ENCODE measurements around the gene STKLD1. TPM values are rescaled to one million over a fixed set of nuclear protein-coding genes. Genes with fewer than 3 reads are reported as not detected.
"Not testable (repeated sequence)": the region's sequence is repeated elsewhere in the genome, so short reads cannot be mapped to it uniquely, and the experiment has no call there.

The STKLD1 gene
- total RNA-seq: 0.59 and 1.1 TPM in 2 replicates

- intact Hi-C loops (cut with micrococcal nuclease): loop anchor here (1.0 to 10.0 kb wide), 6 partner anchors 28 to 346 kb away; partner anchors contain the start of genes CACFD1, GTF3C5, MED22 and REXO4
Measured at GRCh38 chr9:133375724-133376654, at the start of gene STKLD1, which contains the start of gene SURF4. TSS of gene STKLD1 (plus strand) at chr9:133376366. CDS start at chr9:133376474, 108 bp downstream. TSS of gene SURF4 (minus strand) at chr9:133376060. CDS start at chr9:133375969, 91 bp downstream.

DNA sequence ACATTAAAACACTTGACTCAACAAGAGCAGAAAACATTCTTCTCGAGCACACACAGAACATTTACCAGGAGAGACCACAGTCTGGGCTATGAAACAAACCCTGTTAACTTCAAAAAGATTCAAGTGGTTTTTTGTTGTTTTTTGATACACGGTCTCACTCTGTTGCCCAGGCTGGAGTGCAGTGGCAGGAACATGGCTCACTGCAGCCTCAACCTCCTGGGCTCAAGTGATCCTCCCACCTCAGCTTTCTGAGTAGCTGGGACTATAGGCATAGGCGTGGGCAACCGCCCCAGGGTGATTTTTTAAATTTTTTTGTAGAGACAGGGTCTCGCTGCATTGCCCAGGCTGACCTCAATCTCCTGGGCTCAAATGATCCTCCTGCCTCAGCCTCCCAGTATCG lies 49.1 kb upstream of the STKLD1 start:
- intact Hi-C loops (cut with micrococcal nuclease): loop anchor here (10.0 kb wide), 1 partner anchor 82 kb away; no protein-coding TSS in a partner anchor

DNA sequence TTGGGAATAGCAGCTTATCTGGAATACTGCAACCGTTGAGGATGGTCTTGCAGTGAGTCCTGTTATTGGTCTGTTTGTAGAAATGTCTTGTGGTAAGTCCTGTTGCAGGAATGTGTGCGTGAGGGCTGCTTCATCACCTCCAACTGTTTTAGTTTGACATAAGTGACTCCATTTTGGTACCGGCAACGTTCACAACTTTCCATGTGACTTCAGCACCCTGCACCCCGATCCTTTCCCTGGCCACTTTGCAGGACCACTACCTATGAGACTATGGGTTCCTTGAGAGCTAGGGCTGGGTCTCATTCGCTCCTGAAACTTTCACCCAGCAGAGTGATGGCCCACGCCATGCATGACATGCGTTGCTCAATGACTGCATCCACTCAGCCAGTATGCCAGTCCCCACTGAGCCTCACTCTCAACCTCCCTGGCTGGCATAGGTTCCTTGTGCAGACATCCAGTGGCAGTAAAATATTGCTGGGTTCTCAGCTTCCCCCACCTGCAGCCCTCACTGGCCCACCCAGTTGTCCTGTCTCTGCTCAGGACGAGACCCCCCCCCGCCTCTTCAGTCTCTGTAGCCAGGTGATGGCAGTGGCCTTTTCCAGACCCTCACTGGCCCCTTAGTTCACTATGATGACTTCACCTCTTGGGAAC lies 48.2 kb upstream of the STKLD1 start:
- intact Hi-C loops (cut with micrococcal nuclease): loop anchor here (2.0 to 10.0 kb wide), 2 partner anchors 83 to 141 kb away; no protein-coding TSS in a partner anchor

DNA sequence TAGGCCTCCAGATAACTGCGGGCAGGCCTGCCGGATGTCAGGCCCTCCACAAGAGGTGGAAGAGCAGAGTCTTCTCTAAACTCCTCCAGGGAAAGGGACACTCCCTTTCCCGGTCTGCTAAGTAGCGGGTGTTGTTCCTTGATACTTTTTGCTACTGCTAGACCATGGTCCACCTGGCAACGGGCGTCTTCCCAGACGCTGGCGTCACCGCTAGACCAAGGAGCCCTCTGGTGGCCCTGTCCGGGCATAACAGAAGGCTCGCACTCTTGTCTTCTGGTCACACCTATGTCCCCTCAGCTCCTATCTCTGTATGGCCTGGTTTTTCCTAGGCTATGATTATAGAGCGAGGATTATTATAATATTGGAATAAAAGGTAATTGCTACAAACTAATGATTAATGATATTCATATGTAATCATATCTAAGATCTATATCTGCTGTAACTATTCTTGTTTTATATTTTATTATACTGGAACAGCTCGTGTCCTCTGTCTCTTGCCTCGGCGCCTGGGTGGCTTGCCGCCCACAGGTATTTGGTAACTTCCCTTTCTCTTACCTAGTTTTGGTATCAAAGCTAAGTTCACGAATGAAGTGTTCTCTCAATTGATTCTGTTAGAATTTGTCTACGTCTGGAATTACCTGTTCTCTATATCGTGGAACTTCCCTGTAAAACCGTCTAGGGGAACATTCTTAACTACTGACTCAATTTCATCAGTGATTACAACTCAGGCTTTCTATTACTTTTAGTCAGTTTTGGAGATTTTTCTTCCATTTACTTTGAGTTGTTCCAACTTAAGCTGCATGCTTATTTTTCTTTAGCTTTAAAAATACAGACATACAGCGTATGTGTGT lies 46.6 kb upstream of the STKLD1 start:
- intact Hi-C loops (cut with micrococcal nuclease): loop anchor here (2.0 to 10.0 kb wide), 2 partner anchors 85 to 143 kb away; no protein-coding TSS in a partner anchor

DNA sequence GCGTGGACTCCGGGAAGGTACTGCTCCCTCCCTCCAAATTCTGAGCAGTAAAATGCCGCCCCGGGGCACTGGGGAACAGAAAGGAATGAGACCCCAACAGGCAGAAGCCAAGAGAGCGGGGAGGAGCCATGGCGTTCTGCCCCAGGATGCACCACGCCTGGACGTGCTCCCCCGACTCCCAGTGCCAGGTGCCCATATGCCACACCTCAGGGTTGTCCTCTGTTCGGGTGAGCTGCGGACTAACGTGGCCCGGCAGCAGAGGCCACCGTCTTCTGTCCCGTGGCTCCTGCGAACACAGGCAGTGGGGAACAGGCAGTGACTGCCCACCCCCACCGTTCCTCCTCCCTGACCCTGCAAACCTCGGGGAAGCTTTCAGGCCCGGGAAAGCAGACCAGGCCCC lies 44.9 kb upstream of the STKLD1 start:
- intact Hi-C loops (cut with micrococcal nuclease): no loop called here

GRCh38 chr9:133331641-133332380 lies 44.4 kb upstream of the STKLD1 start:
- intact Hi-C loops (cut with micrococcal nuclease): no loop called here

DNA sequence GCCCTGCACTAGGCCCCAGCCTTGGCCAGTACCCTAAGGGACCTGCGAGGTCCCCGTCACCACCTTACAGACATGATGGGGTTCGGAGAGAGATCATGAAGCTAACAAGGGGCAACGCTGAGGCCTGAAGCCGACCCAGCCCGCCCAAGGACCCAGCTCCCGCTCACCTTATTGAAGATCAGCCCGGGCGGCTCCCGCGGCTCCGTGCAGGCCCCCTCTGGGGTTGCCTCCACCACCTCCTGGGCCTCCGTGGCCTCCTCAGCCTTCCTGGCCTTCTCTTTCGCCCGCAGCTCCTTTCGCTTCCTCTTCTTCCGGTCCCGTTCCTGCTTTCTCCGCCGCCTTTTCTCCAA lies 43.8 kb upstream of the STKLD1 start:
- intact Hi-C loops (cut with micrococcal nuclease): no loop called here

GRCh38 chr9:133333011-133333410 lies 43.2 kb upstream of the STKLD1 start:
- intact Hi-C loops (cut with micrococcal nuclease): no loop called here

DNA sequence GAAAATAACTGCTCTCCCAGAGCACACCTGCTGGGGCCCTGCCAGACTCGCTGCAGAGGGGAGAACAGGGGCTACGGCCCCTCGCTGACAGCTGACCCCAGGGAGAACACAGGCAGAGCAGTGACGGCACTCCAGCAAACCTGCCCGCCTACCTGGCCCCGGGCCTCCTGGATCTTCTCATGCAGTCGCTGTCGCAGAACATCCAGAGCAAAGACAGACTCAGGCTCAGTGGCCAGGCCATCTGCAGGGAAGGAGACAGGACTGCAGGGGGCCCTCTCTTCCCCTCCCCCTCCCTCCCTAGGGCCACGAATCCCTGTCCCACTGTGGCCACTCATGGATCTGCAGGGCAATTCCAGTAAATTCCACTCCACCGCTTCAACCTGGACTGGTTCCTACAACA lies 42.6 kb upstream of the STKLD1 start:
- intact Hi-C loops (cut with micrococcal nuclease): no loop called here

GRCh38 chr9:133334161-133334560 lies 42.0 kb upstream of the STKLD1 start:
- intact Hi-C loops (cut with micrococcal nuclease): no loop called here

- intact Hi-C loops (cut with micrococcal nuclease): not testable (repeated sequence)
Measured at GRCh38 chr9:133334888-133335287, 41.3 kb upstream of the STKLD1 start.

DNA sequence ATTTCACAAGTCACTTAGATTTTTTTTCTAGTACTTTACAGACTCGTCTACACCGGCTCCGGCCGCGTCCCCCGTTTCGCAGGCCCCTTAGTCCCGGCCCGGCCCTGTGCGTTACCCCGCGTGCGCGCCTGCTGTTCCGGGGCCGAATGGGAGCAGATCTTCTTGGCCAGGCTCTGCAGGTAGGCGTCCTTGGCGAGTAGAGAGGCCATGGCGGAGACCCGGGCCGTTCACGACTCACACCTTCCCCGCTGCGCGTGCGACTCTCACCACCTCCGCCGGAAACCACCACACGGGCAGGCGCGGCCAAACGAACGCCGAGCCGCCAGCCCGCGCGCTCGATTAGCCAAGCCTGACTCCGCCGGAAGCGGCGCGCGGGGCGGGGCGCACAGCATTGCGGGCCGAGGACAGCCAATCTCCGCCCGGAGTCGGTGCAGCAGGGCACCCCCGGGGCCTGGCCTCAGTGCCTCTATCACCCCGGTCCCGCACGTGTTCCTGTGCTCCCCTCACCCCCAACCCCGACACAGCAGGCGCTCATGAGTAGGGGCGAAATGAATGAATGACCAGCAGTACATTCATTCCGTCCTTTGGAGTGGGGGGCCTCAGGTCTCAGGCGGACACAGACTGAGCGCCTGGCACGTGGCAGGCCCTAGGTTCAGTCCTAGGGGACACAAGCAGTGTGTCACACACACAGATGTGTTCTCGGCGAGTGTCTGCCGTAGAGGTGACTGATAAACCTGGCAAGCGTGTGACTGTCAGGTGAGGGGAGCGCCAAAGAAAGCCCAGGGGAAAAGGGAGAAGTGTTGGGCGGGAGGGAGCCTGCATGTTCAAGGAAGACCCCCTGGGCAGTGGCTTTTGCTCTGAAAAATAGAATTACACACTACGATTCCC lies 40.0 kb upstream of the STKLD1 start, which contains the start of gene SURF6:
Gene SURF6, minus strand, starts transcription at position 265 of the 888 bp plus-strand sequence. Its CDS starts 56 bp downstream, at position 209.
- intact Hi-C loops (cut with micrococcal nuclease): loop anchor here (1.0 kb wide), 3 partner anchors 12 to 40 kb away; partner anchors contain the start of genes MED22, RPL7A, STKLD1 and SURF4

DNA sequence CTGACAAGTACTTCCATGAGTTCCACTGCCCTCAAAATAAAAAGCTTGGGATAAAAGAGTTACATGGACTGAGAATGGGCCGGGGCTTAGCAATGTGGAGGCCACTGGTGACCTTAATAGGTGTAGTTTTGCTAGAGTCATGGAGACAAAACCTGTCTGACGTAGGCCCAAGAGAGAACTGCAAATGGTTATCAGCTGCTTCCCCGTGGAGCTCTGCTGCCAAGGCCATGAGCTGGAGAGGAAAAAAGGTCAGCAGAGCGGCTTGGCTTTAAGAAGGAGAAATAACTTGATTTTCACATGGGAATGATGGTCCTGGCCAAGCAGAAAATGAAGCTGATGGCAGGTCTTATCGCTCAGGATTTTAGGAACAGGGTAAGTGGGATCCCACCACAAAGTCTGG lies 36.5 kb upstream of the STKLD1 start:
- intact Hi-C loops (cut with micrococcal nuclease): no loop called here

- intact Hi-C loops (cut with micrococcal nuclease): no loop called here
Measured at GRCh38 chr9:133340256-133340655, 35.9 kb upstream of the STKLD1 start.

GRCh38 chr9:133340916-133341315 lies 35.2 kb upstream of the STKLD1 start:
- intact Hi-C loops (cut with micrococcal nuclease): no loop called here

- intact Hi-C loops (cut with micrococcal nuclease): no loop called here
Measured at GRCh38 chr9:133341369-133342068, 34.6 kb upstream of the STKLD1 start.

DNA sequence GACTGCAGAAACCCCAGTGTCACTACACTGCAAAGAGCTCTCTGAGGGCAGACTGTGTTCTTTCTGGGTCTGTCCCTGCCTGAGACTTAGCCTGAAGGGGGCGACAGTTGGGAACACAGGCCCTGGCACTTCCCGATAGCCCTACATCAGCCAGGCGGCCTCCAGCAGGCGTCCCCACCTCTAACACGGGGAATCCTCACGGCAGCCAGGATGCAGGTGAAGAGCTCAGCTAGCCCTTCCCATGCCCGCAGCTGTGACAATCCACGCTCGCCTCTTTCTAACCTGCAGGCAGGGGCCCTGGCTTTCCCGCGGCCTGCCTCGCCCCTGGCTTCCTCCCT lies 34.1 kb upstream of the STKLD1 start:
- intact Hi-C loops (cut with micrococcal nuclease): no loop called here

DNA sequence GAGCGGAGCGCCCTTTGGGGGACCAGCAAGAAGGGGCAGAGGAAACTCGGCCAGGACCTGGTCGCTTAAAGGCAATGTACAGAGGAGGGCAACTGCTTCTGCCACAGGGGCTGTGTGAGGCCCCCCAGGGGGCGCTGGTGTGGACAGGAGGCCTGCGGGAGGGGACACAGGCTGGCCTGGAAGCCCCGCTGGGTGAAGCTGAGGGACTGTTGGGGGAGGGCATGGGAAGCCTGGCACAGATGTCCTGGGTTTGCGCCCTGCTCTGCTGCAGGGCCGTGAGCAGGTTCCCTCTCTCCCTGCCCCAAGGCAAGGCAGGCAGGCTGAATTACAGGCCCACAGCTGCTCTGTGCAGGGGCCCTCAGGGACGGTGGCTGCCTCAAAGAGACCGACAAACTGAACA lies 33.6 kb upstream of the STKLD1 start:
- intact Hi-C loops (cut with micrococcal nuclease): no loop called here

GRCh38 chr9:133344071-133344470 lies 32.1 kb upstream of the STKLD1 start:
- intact Hi-C loops (cut with micrococcal nuclease): no loop called here

Measured in T-helper 2 cell treated with Interferon-gamma antibody and Interleukin-4, amounts not matched to agents 100 ng/mL and 5 ng/mL, for 36 hours (primary cell).